ENCODE measurements around the gene ABHD16B.

ABHD16B gene

GRCh38 chr20:63861365-63861934 lies at the start of gene ABHD16B:
TSS of gene ABHD16B (plus strand) at chr20:63861498. CDS start at chr20:63861541, 43 bp downstream.
- DNase-seq (no peak), ATAC-seq (no peak)
- no peak within 1 kb of the TSS for H3K27ac Mint-ChIP-seq
- no peak within 1 kb of the TSS for H3K4me3 Mint-ChIP-seq
- no peaks in the 10 kb centered on the region for H3K9me3 Mint-ChIP-seq
- no peaks in the 10 kb centered on the region for H3K27me3 Mint-ChIP-seq
- peaks cover 48% of the 10 kb centered on the region for H3K4me1 Mint-ChIP-seq
- H3K36me3 Mint-ChIP-seq (ENCODE audit: low read depth) = peaks cover 10% of the 10 kb centered on the region

- no peak for DNase-seq
- H3K4me3 Mint-ChIP-seq = no peak overlapping the region
- ATAC-seq = no peak
- no peaks in the 10 kb centered on the region for H3K27me3 Mint-ChIP-seq
- H3K9me3 Mint-ChIP-seq = no peaks in the 10 kb centered on the region
- no peaks in the 10 kb centered on the region for H3K36me3 Mint-ChIP-seq (ENCODE audit: low read depth)
- no peaks in the 10 kb centered on the region for H3K4me1 Mint-ChIP-seq
- H3K27ac Mint-ChIP-seq = no peak overlapping the region
Observed at GRCh38 chr20:63814891-63815614, 46.2 kb upstream of the ABHD16B start.

GRCh38 chr20:63815615-63816253 lies 45.6 kb upstream of the ABHD16B start:
- H3K4me1 Mint-ChIP-seq = no peaks in the 10 kb centered on the region

GRCh38 chr20:63819224-63819921 lies 41.9 kb upstream of the ABHD16B start:
- Mint-ChIP-seq H3K4me1 (no peaks in the 10 kb centered on the region), H3K9me3 (no peaks in the 10 kb centered on the region), H3K27me3 (peaks cover 5% of the 10 kb centered on the region), H3K27ac (no peak overlapping the region), H3K36me3 (ENCODE audit: low read depth) (no peaks in the 10 kb centered on the region), H3K4me3 (no peak overlapping the region)
- no peak for DNase-seq
- no peak for ATAC-seq

More at GRCh38 chr20:63815615-63816253, 45.6 kb upstream of the ABHD16B start:
- Mint-ChIP-seq H3K36me3 (ENCODE audit: low read depth) (no peaks in the 10 kb centered on the region), H3K27ac (no peak overlapping the region), H3K27me3 (no peaks in the 10 kb centered on the region), H3K4me3 (no peak overlapping the region), H3K9me3 (no peaks in the 10 kb centered on the region)
- ATAC-seq (no peak), DNase-seq (no peak)

- peaks cover 18% of the 10 kb centered on the region for H3K27me3 Mint-ChIP-seq
- no peaks in the 10 kb centered on the region for H3K9me3 Mint-ChIP-seq
- no peak overlapping the region for H3K4me3 Mint-ChIP-seq
- H3K36me3 Mint-ChIP-seq (ENCODE audit: low read depth) = no peaks in the 10 kb centered on the region
- no peak for DNase-seq
- ATAC-seq = no peak
- no peak overlapping the region for H3K27ac Mint-ChIP-seq
- peaks cover 7% of the 10 kb centered on the region for H3K4me1 Mint-ChIP-seq
Observed at GRCh38 chr20:63821811-63822210, 39.5 kb upstream of the ABHD16B start.

GRCh38 chr20:63822276-63822696 lies 39.0 kb upstream of the ABHD16B start:
- no peak overlapping the region for H3K27ac Mint-ChIP-seq
- H3K36me3 Mint-ChIP-seq (ENCODE audit: low read depth) = no peaks in the 10 kb centered on the region
- peaks cover 21% of the 10 kb centered on the region for H3K27me3 Mint-ChIP-seq
- ATAC-seq = no peak
- H3K9me3 Mint-ChIP-seq = no peaks in the 10 kb centered on the region
- H3K4me3 Mint-ChIP-seq = no peak overlapping the region
- H3K4me1 Mint-ChIP-seq = peaks cover 7% of the 10 kb centered on the region
- DNase-seq = no peak

GRCh38 chr20:63823691-63824311 lies 37.5 kb upstream of the ABHD16B start:
- DNase-seq (no peak), ATAC-seq (no peak)
- H3K4me3 Mint-ChIP-seq = no peak overlapping the region
- no peak overlapping the region for H3K27ac Mint-ChIP-seq
- H3K27me3 Mint-ChIP-seq = peaks cover 31% of the 10 kb centered on the region
- no peaks in the 10 kb centered on the region for H3K36me3 Mint-ChIP-seq (ENCODE audit: low read depth)
- peaks cover 7% of the 10 kb centered on the region for H3K4me1 Mint-ChIP-seq
- H3K9me3 Mint-ChIP-seq = no peaks in the 10 kb centered on the region

- Mint-ChIP-seq H3K36me3 (ENCODE audit: low read depth) (no peaks in the 10 kb centered on the region), H3K9me3 (no peaks in the 10 kb centered on the region)
- ATAC-seq = no peak
Observed at GRCh38 chr20:63825331-63826118, 35.8 kb upstream of the ABHD16B start.

GRCh38 chr20:63826753-63827152 lies 34.5 kb upstream of the ABHD16B start:
- H3K4me1 Mint-ChIP-seq = peaks cover 20% of the 10 kb centered on the region
- H3K4me3 Mint-ChIP-seq = no peak overlapping the region
- no peaks in the 10 kb centered on the region for H3K9me3 Mint-ChIP-seq
- no peak for ATAC-seq
- no peak overlapping the region for H3K27ac Mint-ChIP-seq
- DNase-seq = no peak
- H3K36me3 Mint-ChIP-seq (ENCODE audit: low read depth) = no peaks in the 10 kb centered on the region
- H3K27me3 Mint-ChIP-seq = peaks cover 45% of the 10 kb centered on the region

More at GRCh38 chr20:63825331-63826118, 35.8 kb upstream of the ABHD16B start:
- no peak overlapping the region for H3K27ac Mint-ChIP-seq
- peaks cover 45% of the 10 kb centered on the region for H3K27me3 Mint-ChIP-seq
- DNase-seq = no peak
- H3K4me1 Mint-ChIP-seq = peaks cover 20% of the 10 kb centered on the region
- no peak overlapping the region for H3K4me3 Mint-ChIP-seq

GRCh38 chr20:63828124-63828523 lies 33.2 kb upstream of the ABHD16B start:
- Mint-ChIP-seq H3K4me1 (peaks cover 20% of the 10 kb centered on the region), H3K4me3 (no peak overlapping the region), H3K27me3 (peaks cover 53% of the 10 kb centered on the region), H3K27ac (no peak overlapping the region), H3K36me3 (ENCODE audit: low read depth) (no peaks in the 10 kb centered on the region), H3K9me3 (no peaks in the 10 kb centered on the region)
- ATAC-seq = no peak
- DNase-seq = no peak

GRCh38 chr20:63828545-63828944 lies 32.8 kb upstream of the ABHD16B start:
- DNase-seq (no peak), ATAC-seq (no peak)
- peaks cover 20% of the 10 kb centered on the region for H3K4me1 Mint-ChIP-seq
- H3K27me3 Mint-ChIP-seq = peaks cover 52% of the 10 kb centered on the region
- no peaks in the 10 kb centered on the region for H3K36me3 Mint-ChIP-seq (ENCODE audit: low read depth)
- no peak overlapping the region for H3K4me3 Mint-ChIP-seq
- no peak overlapping the region for H3K27ac Mint-ChIP-seq
- no peaks in the 10 kb centered on the region for H3K9me3 Mint-ChIP-seq

GRCh38 chr20:63828951-63829350 lies 32.3 kb upstream of the ABHD16B start:
- H3K9me3 Mint-ChIP-seq = no peaks in the 10 kb centered on the region
- H3K27me3 Mint-ChIP-seq = peaks cover 48% of the 10 kb centered on the region
- ATAC-seq (no peak), DNase-seq (no peak)
- no peak overlapping the region for H3K27ac Mint-ChIP-seq
- no peaks in the 10 kb centered on the region for H3K36me3 Mint-ChIP-seq (ENCODE audit: low read depth)
- no peak overlapping the region for H3K4me3 Mint-ChIP-seq
- peaks cover 20% of the 10 kb centered on the region for H3K4me1 Mint-ChIP-seq

GRCh38 chr20:63829603-63829944 lies 31.7 kb upstream of the ABHD16B start:
- Mint-ChIP-seq H3K36me3 (ENCODE audit: low read depth) (no peaks in the 10 kb centered on the region), H3K9me3 (no peaks in the 10 kb centered on the region), H3K27me3 (peaks cover 48% of the 10 kb centered on the region), H3K4me1 (peaks cover 20% of the 10 kb centered on the region), H3K27ac (peak overlapping the region; percentile 21), H3K4me3 (peak overlapping the region; percentile 78)
- DNase-seq = no peak
- ATAC-seq = no peak

Measured in activated naive CD8-positive, alpha-beta T cell treated with anti-CD3 and anti-CD28 coated beads, Interleukin-2, amount 50 U/mL, for 24 hours (primary cell).